ENCODE results near the gene TENT4B.

DNA sequence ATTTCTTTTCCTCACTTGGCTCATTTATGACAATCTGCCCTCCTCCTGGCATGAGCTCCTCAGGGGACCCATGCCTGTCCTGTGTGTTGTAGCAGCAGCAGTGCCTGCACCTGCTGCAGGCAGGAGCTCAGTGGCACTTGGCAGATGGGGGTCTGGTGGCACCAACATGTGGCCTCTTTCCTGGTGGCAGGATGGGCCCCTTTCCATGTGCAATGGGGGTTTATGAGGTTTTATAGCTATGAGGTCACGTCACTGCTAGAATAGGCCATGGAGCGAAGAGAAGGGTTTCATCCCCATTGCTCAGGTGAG, 120.2 kb downstream of the TENT4B start:
- TF ChIP-seq, protein P1, sequence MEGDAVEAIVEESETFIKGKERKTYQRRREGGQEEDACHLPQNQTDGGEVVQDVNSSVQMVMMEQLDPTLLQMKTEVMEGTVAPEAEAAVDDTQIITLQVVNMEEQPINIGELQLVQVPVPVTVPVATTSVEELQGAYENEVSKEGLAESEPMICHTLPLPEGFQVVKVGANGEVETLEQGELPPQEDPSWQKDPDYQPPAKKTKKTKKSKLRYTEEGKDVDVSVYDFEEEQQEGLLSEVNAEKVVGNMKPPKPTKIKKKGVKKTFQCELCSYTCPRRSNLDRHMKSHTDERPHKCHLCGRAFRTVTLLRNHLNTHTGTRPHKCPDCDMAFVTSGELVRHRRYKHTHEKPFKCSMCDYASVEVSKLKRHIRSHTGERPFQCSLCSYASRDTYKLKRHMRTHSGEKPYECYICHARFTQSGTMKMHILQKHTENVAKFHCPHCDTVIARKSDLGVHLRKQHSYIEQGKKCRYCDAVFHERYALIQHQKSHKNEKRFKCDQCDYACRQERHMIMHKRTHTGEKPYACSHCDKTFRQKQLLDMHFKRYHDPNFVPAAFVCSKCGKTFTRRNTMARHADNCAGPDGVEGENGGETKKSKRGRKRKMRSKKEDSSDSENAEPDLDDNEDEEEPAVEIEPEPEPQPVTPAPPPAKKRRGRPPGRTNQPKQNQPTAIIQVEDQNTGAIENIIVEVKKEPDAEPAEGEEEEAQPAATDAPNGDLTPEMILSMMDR (IDR thresholded peaks at IDR 0.05) = no peak
- TF ChIP-seq POLR2AphosphoS5 (IDR thresholded peaks at IDR 0.05) (no peak), POLR2A (IDR thresholded peaks at IDR 0.05) (no peak)

Measured in sigmoid colon (tissue), 4 donors.